ENCODE measurements around the gene ZG16. TPM values are rescaled to one million over a fixed set of nuclear protein-coding genes. Genes with fewer than 3 reads are reported as not detected.
"Not testable (repeated sequence)": the region's sequence is repeated elsewhere in the genome, so short reads cannot be mapped to it uniquely, and the experiment has no call there.

ZG16 gene
- total RNA-seq, 1 donor from 2014 or later = not detected

DNA sequence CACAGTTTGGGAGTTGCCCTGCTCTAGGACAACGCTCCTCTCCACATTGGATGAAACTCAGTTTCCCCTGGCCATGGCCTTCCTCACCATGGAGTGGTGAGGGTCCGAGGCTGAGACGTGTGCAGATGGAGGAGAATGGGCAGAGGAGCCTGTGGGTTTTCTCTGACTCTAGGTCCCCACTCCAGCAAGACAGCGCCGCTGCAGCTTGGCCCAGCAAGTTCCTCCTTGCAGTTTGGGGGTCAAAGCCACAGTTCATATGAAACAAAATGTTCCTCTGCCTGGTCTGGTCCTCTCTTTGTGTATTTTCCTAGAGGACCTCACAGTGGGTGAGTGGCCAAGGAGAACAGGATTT, 34.6 kb upstream of the ZG16 start:
- H3K4me1 Mint-ChIP-seq (ENCODE audit: low read depth) = peaks cover 62% of the 10 kb centered on the region
- H3K27me3 Mint-ChIP-seq (ENCODE audit: low read depth) = no peaks in the 10 kb centered on the region
- H3K36me3 Mint-ChIP-seq (ENCODE audit: low read depth) = peaks cover 55% of the 10 kb centered on the region
- H3K9me3 Mint-ChIP-seq = no peaks in the 10 kb centered on the region
- intact Hi-C loops (cut with micrococcal nuclease) = no loop called here
- H3K27ac Mint-ChIP-seq = peak overlapping the region; percentile 21
- H3K4me3 Mint-ChIP-seq (ENCODE audit: low read depth) = peak overlapping the region; percentile 49
- no peak for DNase-seq (ENCODE audit: low spot score)

DNA sequence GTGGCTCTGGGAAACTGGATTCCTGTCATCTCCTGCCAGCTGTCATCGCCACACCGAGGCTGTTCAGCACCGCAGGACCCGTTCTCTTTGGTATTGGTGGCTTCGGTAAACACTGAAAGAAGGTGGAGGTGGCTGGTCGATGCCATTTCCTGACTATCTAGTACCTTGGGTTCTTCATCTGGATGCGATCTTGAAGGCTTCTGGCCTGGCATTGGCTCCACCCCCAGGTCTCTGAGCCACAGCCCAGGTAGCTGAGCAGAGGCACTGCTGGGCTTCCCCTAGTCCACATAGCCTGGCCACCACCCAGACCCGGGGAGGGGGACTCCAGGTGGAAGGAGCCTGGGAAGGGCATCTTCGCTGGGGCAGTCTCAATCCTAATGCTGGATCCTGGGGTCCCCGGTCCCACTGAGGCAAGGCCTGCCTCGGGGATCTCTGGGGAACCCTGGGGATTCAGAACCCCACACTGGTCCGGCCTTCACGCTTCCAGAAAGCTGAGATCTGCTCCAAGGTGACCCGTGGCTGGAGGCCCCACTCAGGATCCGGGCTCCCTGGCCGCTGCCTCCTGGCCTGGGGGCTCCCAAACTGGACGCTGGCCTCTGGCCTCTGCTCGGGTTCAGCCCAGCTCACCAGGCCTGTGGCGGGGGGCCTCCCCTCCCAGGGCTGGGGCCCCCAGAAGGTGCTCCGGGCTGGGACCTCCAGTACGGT, 34.1 kb upstream of the ZG16 start:
- no peaks in the 10 kb centered on the region for H3K9me3 Mint-ChIP-seq
- peak overlapping the region; percentile 21 for H3K27ac Mint-ChIP-seq
- peak overlapping the region; percentile 45 for H3K4me3 Mint-ChIP-seq (ENCODE audit: low read depth)
- H3K36me3 Mint-ChIP-seq (ENCODE audit: low read depth) = peaks cover 54% of the 10 kb centered on the region
- no peak for DNase-seq (ENCODE audit: low spot score)
- H3K27me3 Mint-ChIP-seq (ENCODE audit: low read depth) = no peaks in the 10 kb centered on the region
- intact Hi-C loops (cut with micrococcal nuclease) = loop anchor here (2.0 kb wide), 1 partner anchor 47 kb away; the partner anchor contains the start of gene KIF22
- peaks cover 57% of the 10 kb centered on the region for H3K4me1 Mint-ChIP-seq (ENCODE audit: low read depth)

GRCh38 chr16:29744541-29745101, 33.4 kb upstream of the ZG16 start:
- Mint-ChIP-seq H3K9me3 (no peaks in the 10 kb centered on the region), H3K27me3 (ENCODE audit: low read depth) (no peaks in the 10 kb centered on the region), H3K4me1 (ENCODE audit: low read depth) (peaks cover 53% of the 10 kb centered on the region), H3K36me3 (ENCODE audit: low read depth) (peaks cover 55% of the 10 kb centered on the region), H3K27ac (peak overlapping the region; percentile 94), H3K4me3 (ENCODE audit: low read depth) (peak overlapping the region; percentile 98)
- DNase-seq (ENCODE audit: low spot score) = no peak
- intact Hi-C loops (cut with micrococcal nuclease) = loop anchor here (2.0 to 5.0 kb wide), 2 partner anchors 46 to 63 kb away; partner anchors contain the start of genes KIF22 and MAZ

GRCh38 chr16:29745121-29745852, 32.8 kb upstream of the ZG16 start:
- H3K4me3 Mint-ChIP-seq (ENCODE audit: low read depth) = peak overlapping the region; percentile 98
- no peaks in the 10 kb centered on the region for H3K9me3 Mint-ChIP-seq
- H3K27me3 Mint-ChIP-seq (ENCODE audit: low read depth) = no peaks in the 10 kb centered on the region
- intact Hi-C loops (cut with micrococcal nuclease) = loop anchor here (2.0 to 5.0 kb wide), 2 partner anchors 46 to 62 kb away; partner anchors contain the start of genes KIF22 and MAZ
- peak; percentile 38 for DNase-seq (ENCODE audit: low spot score)
- peaks cover 50% of the 10 kb centered on the region for H3K36me3 Mint-ChIP-seq (ENCODE audit: low read depth)
- H3K27ac Mint-ChIP-seq = peak overlapping the region; percentile 94
- peaks cover 46% of the 10 kb centered on the region for H3K4me1 Mint-ChIP-seq (ENCODE audit: low read depth)

DNA sequence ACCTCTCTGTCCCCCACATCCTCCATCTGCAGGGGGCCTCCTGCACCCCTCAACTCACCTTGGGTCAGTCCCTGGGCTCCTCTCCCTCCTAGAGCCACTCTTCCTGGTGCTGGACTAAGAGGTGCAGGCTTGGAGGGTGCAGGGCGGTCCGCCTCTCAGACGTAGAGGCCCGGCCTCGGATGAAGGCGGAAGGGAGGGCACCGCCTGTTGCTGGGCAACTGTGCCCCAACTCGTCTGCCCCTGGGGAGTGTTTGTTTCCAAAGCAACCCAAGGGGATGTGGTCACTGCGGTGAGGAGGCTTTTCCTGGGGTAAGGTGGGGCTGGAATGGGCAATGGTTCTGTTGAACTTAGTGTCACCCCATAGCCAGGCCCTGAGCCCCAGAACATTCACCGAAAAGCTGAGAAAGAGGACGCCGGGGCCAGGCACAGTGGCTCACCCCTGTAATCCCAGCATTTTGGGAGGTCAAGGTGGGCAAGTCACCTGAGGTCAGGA, 32.2 kb upstream of the ZG16 start, which contains the start of gene C16orf54:
C16orf54 (minus strand) TSS at position 138 of the 493 bp plus-strand sequence. CDS start 1,039 bp downstream, outside the sequence.
- intact Hi-C loops (cut with micrococcal nuclease) = loop anchor here (1.0 to 5.0 kb wide), 4 partner anchors 8 to 61 kb away; partner anchors contain the start of genes KIF22 and MAZ
- DNase-seq (ENCODE audit: low spot score) = peak; percentile 92
- Mint-ChIP-seq H3K4me3 (ENCODE audit: low read depth) (peak within 1 kb of the TSS; percentile 98), H3K4me1 (ENCODE audit: low read depth) (peaks cover 41% of the 10 kb centered on the region), H3K27ac (peak within 1 kb of the TSS; percentile 94), H3K27me3 (ENCODE audit: low read depth) (no peaks in the 10 kb centered on the region), H3K9me3 (no peaks in the 10 kb centered on the region), H3K36me3 (ENCODE audit: low read depth) (peaks cover 46% of the 10 kb centered on the region)

DNA sequence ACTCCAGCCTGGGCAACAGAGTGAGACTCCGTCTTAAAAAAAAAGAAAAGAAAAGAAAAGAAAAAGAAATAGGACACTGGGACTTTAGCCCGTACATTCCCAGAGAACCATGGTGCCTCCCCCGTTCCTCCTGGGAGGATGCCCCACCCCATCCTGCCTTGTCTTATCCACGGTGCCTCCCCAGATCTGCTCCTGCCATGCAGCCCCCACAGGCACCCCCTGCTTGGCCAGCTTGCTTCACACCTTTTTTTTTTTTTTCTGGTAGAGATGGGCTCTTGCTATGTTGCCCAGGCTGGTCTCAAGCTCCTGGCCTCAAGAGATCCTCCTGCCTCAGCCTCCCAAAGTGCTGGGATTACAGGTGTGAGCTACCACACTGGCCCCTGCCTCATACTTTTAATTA, 31.5 kb upstream of the ZG16 start:
- not testable (repeated sequence) for H3K9me3 Mint-ChIP-seq; DNase-seq (ENCODE audit: low spot score); H3K27me3 Mint-ChIP-seq (ENCODE audit: low read depth)
- intact Hi-C loops (cut with micrococcal nuclease) = loop anchor here (1.0 to 5.0 kb wide), 3 partner anchors 8 to 61 kb away; partner anchors contain the start of gene MAZ
- Mint-ChIP-seq H3K36me3 (ENCODE audit: low read depth) (peaks cover 41% of the 10 kb centered on the region), H3K4me3 (ENCODE audit: low read depth) (peak overlapping the region; percentile 98), H3K4me1 (ENCODE audit: low read depth) (peaks cover 35% of the 10 kb centered on the region), H3K27ac (peak overlapping the region; percentile 94)

GRCh38 chr16:29747947-29748759, 29.9 kb upstream of the ZG16 start:
- Mint-ChIP-seq H3K36me3 (ENCODE audit: low read depth) (peaks cover 25% of the 10 kb centered on the region), H3K4me3 (ENCODE audit: low read depth) (no peak overlapping the region), H3K27ac (no peak overlapping the region), H3K9me3 (no peaks in the 10 kb centered on the region), H3K27me3 (ENCODE audit: low read depth) (no peaks in the 10 kb centered on the region), H3K4me1 (ENCODE audit: low read depth) (peaks cover 28% of the 10 kb centered on the region)
- DNase-seq (ENCODE audit: low spot score) = no peak
- intact Hi-C loops (cut with micrococcal nuclease) = loop anchor here (5.0 kb wide), 1 partner anchor 59 kb away; the partner anchor contains the start of gene MAZ

- DNase-seq (ENCODE audit: low spot score); H3K27me3 Mint-ChIP-seq (ENCODE audit: low read depth); H3K4me3 Mint-ChIP-seq (ENCODE audit: low read depth); H3K9me3 Mint-ChIP-seq; H3K27ac Mint-ChIP-seq: not testable (repeated sequence)
- intact Hi-C loops (cut with micrococcal nuclease) = loop anchor here (5.0 kb wide), 1 partner anchor 59 kb away; the partner anchor contains the start of gene MAZ
- peaks cover 23% of the 10 kb centered on the region for H3K4me1 Mint-ChIP-seq (ENCODE audit: low read depth)
- peaks cover 19% of the 10 kb centered on the region for H3K36me3 Mint-ChIP-seq (ENCODE audit: low read depth)
Observed at GRCh38 chr16:29748760-29749149, 29.3 kb upstream of the ZG16 start.

DNA sequence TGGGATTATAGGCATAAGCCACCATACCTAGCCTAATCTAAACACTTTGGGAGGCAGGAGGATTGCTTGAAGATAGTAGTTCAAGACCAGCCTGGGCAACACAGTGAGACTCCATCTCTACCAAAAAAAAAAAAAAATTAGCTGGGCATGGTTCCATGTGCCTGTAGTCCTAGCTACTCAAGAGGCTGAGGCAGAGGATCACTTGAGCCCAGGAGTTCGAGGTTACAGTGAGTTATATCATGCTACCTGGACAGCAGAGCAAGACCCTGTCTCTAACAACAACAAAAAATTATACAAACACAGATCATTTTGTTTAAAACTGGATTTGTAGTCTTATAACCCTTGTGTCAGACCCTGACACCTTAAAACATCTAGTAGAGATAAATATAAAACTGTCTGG, 24.5 kb upstream of the ZG16 start:
- Mint-ChIP-seq H3K27ac (no peak overlapping the region), H3K9me3 (no peaks in the 10 kb centered on the region), H3K4me3 (ENCODE audit: low read depth) (no peak overlapping the region)

DNA sequence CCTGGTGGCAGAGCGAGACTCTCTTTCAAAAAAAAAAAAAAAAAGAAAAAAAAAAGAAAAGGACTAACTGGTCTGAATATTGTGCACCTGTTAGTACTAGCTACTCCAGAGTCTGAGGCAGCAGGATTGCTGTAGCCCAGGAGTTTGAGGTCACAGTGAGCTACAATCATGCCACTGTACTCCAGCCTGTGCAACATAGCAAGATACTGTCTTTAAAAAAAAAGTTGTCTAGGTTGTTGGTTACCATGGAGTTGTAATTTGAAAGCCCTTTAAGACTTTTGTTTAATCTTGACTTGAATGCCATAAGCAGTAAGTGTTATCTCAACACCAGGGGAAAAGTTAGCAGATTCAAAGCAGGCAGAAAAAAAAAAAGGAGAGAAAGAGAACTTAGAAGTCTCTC, 21.4 kb upstream of the ZG16 start:
- DNase-seq (ENCODE audit: low spot score) = no peak
- no peaks in the 10 kb centered on the region for H3K36me3 Mint-ChIP-seq (ENCODE audit: low read depth)
- no peak overlapping the region for H3K4me3 Mint-ChIP-seq (ENCODE audit: low read depth)
- H3K27me3 Mint-ChIP-seq (ENCODE audit: low read depth) = no peaks in the 10 kb centered on the region
- H3K9me3 Mint-ChIP-seq = no peaks in the 10 kb centered on the region
- no peak overlapping the region for H3K27ac Mint-ChIP-seq
- H3K4me1 Mint-ChIP-seq (ENCODE audit: low read depth) = peaks cover 11% of the 10 kb centered on the region
- intact Hi-C loops (cut with micrococcal nuclease) = no loop called here

More for the DNA sequence above, 24.5 kb upstream of the ZG16 start:
- H3K36me3 Mint-ChIP-seq (ENCODE audit: low read depth) = peaks cover 2% of the 10 kb centered on the region
- no peak for DNase-seq (ENCODE audit: low spot score)
- intact Hi-C loops (cut with micrococcal nuclease) = no loop called here
- H3K4me1 Mint-ChIP-seq (ENCODE audit: low read depth) = peaks cover 11% of the 10 kb centered on the region
- no peaks in the 10 kb centered on the region for H3K27me3 Mint-ChIP-seq (ENCODE audit: low read depth)

DNA sequence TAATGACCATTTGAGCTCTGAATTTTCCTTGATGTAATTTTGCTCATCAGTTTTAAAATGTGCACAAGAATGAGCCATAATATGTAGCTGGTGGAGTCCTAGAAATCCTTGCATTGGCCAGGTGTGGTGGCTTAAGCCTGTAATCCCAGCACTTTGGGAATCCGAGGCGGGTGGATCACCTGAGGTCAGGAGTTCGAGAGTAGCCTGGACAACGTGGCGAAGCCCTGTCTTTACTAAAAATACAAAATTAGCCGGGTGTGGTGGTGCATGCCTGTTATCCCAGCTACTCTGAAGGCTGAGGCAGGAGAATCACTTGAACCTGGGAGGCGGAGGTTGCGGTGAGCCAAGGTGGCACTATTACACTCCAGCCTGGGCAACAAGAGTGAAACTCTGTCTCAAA, 21.0 kb upstream of the ZG16 start:
- intact Hi-C loops (cut with micrococcal nuclease) = not testable (repeated sequence)

GRCh38 chr16:29757950-29758466, 20.0 kb upstream of the ZG16 start:
- Mint-ChIP-seq H3K9me3 (no peaks in the 10 kb centered on the region), H3K27me3 (ENCODE audit: low read depth) (no peaks in the 10 kb centered on the region), H3K36me3 (ENCODE audit: low read depth) (no peaks in the 10 kb centered on the region), H3K4me3 (ENCODE audit: low read depth) (no peak overlapping the region), H3K27ac (no peak overlapping the region), H3K4me1 (ENCODE audit: low read depth) (peaks cover 11% of the 10 kb centered on the region)
- intact Hi-C loops (cut with micrococcal nuclease) = no loop called here
- DNase-seq (ENCODE audit: low spot score) = no peak

More for the DNA sequence above, 21.0 kb upstream of the ZG16 start:
- H3K27me3 Mint-ChIP-seq (ENCODE audit: low read depth); H3K9me3 Mint-ChIP-seq; H3K4me3 Mint-ChIP-seq (ENCODE audit: low read depth); DNase-seq (ENCODE audit: low spot score); H3K27ac Mint-ChIP-seq; H3K36me3 Mint-ChIP-seq (ENCODE audit: low read depth): not testable (repeated sequence)
- H3K4me1 Mint-ChIP-seq (ENCODE audit: low read depth) = peaks cover 11% of the 10 kb centered on the region
